ENCODE results near the gene INPP4B. TPM values are rescaled to one million over a fixed set of nuclear protein-coding genes. Genes with fewer than 3 reads are reported as not detected.

Gene INPP4B
- total RNA-seq, 1 experiment from 2014 or later, result 17.6 TPM

DNA sequence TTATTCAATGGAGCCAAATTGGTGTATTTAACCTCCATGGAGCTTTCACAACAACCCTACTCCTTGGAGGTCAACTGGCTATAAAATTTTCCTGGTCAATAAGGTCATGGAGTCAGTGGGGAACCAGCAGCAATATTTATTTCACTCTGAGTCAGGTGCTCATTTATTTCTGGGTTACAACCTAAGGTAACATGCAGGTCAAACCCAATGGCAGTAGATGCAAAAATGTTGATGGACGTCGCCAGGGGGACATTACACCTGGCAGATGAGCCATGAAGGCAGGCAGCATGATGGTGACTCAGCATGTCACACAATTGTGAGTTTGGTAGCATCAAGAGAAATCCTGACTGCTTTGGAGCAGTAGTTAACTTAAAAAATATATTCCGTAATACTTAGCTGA lies 695.6 kb downstream of the INPP4B start:
- BruUV-seq (replicated peaks), result no TSS peak
- Mint-ChIP-seq H3K27ac (ENCODE audit: low read depth, unreplicated experiment) (no peak overlapping the region), H3K9me3 (ENCODE audit: unreplicated experiment) (no peaks in the 10 kb centered on the region), H3K27me3 (ENCODE audit: insufficient read depth, unreplicated experiment) (no peaks in the 10 kb centered on the region), H3K36me3 (ENCODE audit: insufficient read depth, unreplicated experiment) (peaks cover 6% of the 10 kb centered on the region), H3K4me3 (ENCODE audit: unreplicated experiment) (no peak overlapping the region), H3K4me1 (ENCODE audit: insufficient read depth, unreplicated experiment) (no peaks in the 10 kb centered on the region)
- intact Hi-C loops (cut with micrococcal nuclease), result no loop called here
- POLR2A ChIA-PET, result interaction anchor here (0.5 kb wide), 1 partner anchor 70 kb away, joined by 4 read pairs; no protein-coding TSS in a partner anchor
- TF ChIP-seq, protein P1, sequence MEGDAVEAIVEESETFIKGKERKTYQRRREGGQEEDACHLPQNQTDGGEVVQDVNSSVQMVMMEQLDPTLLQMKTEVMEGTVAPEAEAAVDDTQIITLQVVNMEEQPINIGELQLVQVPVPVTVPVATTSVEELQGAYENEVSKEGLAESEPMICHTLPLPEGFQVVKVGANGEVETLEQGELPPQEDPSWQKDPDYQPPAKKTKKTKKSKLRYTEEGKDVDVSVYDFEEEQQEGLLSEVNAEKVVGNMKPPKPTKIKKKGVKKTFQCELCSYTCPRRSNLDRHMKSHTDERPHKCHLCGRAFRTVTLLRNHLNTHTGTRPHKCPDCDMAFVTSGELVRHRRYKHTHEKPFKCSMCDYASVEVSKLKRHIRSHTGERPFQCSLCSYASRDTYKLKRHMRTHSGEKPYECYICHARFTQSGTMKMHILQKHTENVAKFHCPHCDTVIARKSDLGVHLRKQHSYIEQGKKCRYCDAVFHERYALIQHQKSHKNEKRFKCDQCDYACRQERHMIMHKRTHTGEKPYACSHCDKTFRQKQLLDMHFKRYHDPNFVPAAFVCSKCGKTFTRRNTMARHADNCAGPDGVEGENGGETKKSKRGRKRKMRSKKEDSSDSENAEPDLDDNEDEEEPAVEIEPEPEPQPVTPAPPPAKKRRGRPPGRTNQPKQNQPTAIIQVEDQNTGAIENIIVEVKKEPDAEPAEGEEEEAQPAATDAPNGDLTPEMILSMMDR (IDR thresholded peaks at IDR 0.05; ENCODE audit: unreplicated experiment), result no peak
- DNase-seq (ENCODE audit: unreplicated experiment), result no peak
- CTCF ChIA-PET, result interaction anchor here (0.7 kb wide), 1 partner anchor 154 kb away, joined by 3 read pairs; no protein-coding TSS in a partner anchor

DNA sequence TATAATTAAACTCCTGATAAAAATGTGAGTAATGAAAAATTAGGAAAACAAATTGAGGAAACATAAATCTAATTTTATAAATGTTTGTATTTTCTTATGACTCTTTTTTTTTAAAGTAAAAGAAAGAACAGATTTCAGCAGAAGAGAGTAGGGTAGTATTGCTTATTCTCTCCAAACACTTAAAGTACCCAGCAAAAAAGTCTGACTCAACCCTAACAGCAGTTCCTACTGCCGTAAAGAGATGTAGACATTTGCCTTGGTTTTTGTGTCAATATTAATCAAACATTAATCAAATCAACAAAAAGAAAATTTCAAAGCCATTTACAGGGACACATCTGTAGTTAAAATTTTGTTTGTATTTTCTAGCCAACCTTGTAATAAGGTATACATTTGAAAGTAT lies 701.3 kb downstream of the INPP4B start:
- Mint-ChIP-seq H3K4me1 (ENCODE audit: insufficient read depth, unreplicated experiment) (peaks cover 21% of the 10 kb centered on the region), H3K27me3 (ENCODE audit: insufficient read depth, unreplicated experiment) (no peaks in the 10 kb centered on the region), H3K4me3 (ENCODE audit: unreplicated experiment) (no peak overlapping the region), H3K27ac (ENCODE audit: low read depth, unreplicated experiment) (no peak overlapping the region), H3K36me3 (ENCODE audit: insufficient read depth, unreplicated experiment) (peaks cover 6% of the 10 kb centered on the region), H3K9me3 (ENCODE audit: unreplicated experiment) (no peaks in the 10 kb centered on the region)
- TF ChIP-seq, protein P1 (IDR thresholded peaks at IDR 0.05; ENCODE audit: unreplicated experiment), result no peak
- no peak for DNase-seq (ENCODE audit: unreplicated experiment)
- POLR2A ChIA-PET, result no interaction called here
- CTCF ChIA-PET, result interaction anchor here (0.6 kb wide), 1 partner anchor 353 kb away, joined by 4 read pairs; no protein-coding TSS in a partner anchor
- no TSS peak for BruUV-seq (replicated peaks)
- intact Hi-C loops (cut with micrococcal nuclease), result no loop called here

DNA sequence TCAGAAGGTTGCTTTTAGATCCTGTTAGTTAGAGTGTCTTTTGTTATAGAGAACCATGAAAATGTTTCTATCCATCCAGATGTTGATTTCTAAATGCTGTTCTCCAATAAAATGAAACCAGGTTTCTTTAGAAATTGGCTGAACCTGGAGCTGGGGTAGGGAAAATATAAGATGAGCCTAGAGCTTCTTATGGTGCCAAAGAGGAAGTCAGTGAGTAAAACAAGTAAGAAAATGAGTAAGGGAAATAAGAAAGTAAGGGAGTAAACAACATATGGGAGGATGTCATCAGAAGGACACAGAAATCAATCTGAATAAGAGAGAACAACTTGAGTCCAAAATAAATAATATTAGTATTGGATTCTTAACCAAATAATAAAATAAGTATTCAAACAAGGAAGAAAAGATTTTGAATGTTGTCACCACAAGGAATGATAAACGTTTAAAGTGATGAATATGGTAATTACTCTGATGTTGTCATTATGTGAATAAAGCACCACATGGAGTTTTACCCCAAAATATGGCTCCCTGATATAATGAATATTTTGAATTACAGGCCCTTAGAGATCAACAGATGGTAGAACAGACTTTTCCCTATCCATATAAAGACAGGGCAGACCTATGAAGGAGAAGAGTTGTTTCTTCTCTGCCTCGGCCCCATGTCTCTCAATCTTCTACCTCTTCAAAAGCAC lies 703.6 kb downstream of the INPP4B start:
- ChIA-PET CTCF (interaction anchor here (0.6 kb wide), 1 partner anchor 698 kb away, joined by 3 read pairs; no protein-coding TSS in a partner anchor), POLR2A (no interaction called here)
- Mint-ChIP-seq H3K27me3 (ENCODE audit: insufficient read depth, unreplicated experiment) (no peaks in the 10 kb centered on the region), H3K36me3 (ENCODE audit: insufficient read depth, unreplicated experiment) (peaks cover 6% of the 10 kb centered on the region), H3K4me3 (ENCODE audit: unreplicated experiment) (no peak overlapping the region), H3K4me1 (ENCODE audit: insufficient read depth, unreplicated experiment) (peaks cover 21% of the 10 kb centered on the region), H3K27ac (ENCODE audit: low read depth, unreplicated experiment) (peak overlapping the region; percentile 24), H3K9me3 (ENCODE audit: unreplicated experiment) (no peaks in the 10 kb centered on the region)
- TF ChIP-seq, protein P1 (IDR thresholded peaks at IDR 0.05; ENCODE audit: unreplicated experiment), result no peak
- no peak for DNase-seq (ENCODE audit: unreplicated experiment)
- intact Hi-C loops (cut with micrococcal nuclease), result no loop called here
- BruUV-seq (replicated peaks), result no TSS peak

DNA sequence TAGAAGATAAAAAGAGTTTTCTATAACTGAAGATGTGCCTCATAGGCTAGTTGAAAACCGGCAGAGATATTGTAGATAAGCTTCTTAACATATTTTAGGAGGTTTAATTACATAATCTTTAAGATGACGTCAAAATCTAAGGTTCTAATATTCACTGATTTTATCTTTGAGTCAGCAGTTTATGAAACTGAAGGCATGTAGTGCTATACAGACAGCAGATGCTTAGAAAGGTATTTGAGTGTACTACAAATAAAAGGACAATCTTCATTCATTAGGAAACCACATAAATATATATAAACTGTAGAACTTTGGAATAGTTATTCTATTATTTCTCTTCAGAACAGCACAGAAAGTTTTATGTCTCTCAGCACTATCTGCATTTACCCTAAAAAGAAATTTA lies 704.9 kb downstream of the INPP4B start:
- H3K36me3 Mint-ChIP-seq (ENCODE audit: insufficient read depth, unreplicated experiment), result peaks cover 6% of the 10 kb centered on the region
- POLR2A ChIA-PET, result no interaction called here
- no peaks in the 10 kb centered on the region for H3K27me3 Mint-ChIP-seq (ENCODE audit: insufficient read depth, unreplicated experiment)
- BruUV-seq (replicated peaks), result no TSS peak
- no peak overlapping the region for H3K27ac Mint-ChIP-seq (ENCODE audit: low read depth, unreplicated experiment)
- H3K9me3 Mint-ChIP-seq (ENCODE audit: unreplicated experiment), result no peaks in the 10 kb centered on the region
- DNase-seq (ENCODE audit: unreplicated experiment), result no peak
- no peak overlapping the region for H3K4me3 Mint-ChIP-seq (ENCODE audit: unreplicated experiment)
- peaks cover 21% of the 10 kb centered on the region for H3K4me1 Mint-ChIP-seq (ENCODE audit: insufficient read depth, unreplicated experiment)
- intact Hi-C loops (cut with micrococcal nuclease), result no loop called here
- CTCF ChIA-PET, result no interaction called here
- TF ChIP-seq, protein P1 (IDR thresholded peaks at IDR 0.05; ENCODE audit: unreplicated experiment), result no peak
